ENCODE measurements around the gene WIPF1.
A peak's percentile ranks its signal among the peaks of the same experiment; 100 is the strongest.

Gene WIPF1

GRCh38 chr2:174595891-174596397 lies 1.7 kb downstream of the WIPF1 start:
- DNase-seq (ENCODE audit: low read depth in 3 of 3): no peak

- no peak for DNase-seq (ENCODE audit: low read depth in 3 of 3)
These were observed 2.3 kb downstream of the WIPF1 start for GRCh38 chr2:174595116-174595809.

DNA sequence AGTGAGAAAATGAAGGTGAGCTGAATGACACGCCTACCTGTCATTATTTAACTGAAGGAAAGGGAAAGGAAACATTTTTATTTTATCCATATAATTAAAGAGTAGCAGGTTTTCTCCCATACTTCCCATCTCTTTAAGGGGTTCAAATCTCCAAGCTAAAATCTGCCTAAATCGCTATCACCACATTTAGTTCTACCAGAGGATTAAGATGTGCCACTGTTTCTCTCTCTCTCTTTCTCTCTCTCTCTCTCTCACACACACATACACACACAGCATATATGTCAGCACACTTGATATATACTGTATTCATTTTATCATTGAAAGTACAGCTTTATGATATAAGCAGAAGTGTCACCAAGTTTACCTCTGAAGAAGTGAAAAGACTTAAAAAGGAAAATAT lies 3.1 kb downstream of the WIPF1 start:
- no peak for DNase-seq (ENCODE audit: low read depth in 3 of 3)

DNA sequence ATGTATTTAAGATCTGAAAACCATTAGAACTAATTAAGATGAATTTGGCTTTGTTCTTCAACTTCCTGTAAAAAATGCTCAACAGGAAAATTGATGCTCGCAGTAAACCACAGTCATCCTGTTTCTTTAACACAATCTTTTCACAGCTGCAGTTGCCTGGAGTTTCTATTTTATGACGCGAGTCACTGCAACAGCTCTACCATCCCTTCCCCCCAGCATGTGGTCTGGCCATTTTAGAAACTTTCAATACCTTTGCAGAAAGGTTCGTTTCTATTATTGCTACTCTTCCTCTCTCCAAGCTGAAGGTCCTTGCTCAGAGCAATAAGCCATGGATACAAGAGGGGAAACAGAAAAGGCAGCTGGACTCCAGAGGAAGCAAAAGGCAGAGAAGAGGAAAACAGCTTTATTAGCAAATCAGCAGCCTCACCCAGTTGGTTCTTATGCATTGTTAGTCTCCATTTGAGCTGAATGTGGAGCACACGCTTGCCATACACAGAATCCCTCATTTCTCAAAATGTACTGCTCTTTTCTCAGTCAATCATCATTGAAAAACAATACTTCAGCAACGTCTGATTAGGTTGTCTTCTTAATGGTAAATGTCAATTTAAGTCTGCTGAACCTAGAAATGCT lies 3.9 kb downstream of the WIPF1 start:
- DNase-seq (ENCODE audit: low read depth in 3 of 3): peak in 2 of 3 donors; percentile 52 to 58

DNA sequence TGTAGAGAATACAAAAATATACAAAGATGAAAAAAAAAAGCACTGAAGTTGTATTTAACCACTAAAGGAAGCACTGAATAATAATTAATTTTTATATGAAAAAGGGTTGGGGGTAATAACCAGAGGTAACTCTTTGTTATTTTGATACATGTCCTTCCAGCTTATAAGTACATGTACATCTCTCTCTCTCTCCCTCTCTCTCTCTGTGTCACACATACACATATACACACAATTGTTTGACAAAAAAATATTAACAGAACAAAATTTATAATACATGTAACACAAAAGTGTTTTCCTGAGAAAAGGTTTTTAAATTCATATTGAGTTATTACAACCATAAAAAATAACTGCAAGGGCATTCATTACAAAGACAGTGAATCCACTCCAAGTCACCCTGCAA lies 4.6 kb downstream of the WIPF1 start:
- DNase-seq (ENCODE audit: low read depth in 3 of 3): no peak

GRCh38 chr2:174591740-174592139 lies 5.9 kb downstream of the WIPF1 start:
- no peak for DNase-seq (ENCODE audit: low read depth in 3 of 3)

GRCh38 chr2:174590928-174591648 lies 6.5 kb downstream of the WIPF1 start:
- DNase-seq (ENCODE audit: low read depth in 3 of 3): no peak

DNA sequence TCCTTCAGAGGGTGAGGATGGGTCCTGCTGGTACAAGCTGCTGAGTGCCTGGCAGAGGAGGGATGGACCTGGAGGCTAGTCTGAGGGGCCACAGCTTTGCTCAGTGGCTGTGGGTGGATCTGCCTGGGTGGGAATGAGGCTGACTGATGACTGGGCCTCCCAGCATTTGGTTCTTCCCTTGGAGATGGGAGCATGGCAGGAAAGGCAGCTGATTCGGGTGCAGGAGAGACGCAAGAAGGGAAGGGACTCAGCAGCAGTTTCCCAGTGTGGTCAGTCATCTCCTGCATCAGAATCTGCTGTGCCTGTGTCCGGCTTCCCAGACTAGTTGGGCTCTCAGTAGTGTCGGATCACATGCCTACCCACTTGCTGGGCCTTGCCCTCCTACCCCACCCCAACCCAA lies 7.3 kb downstream of the WIPF1 start:
- no peak for DNase-seq (ENCODE audit: low read depth in 3 of 3)

- no peak for DNase-seq (ENCODE audit: low read depth in 3 of 3)
These were observed 8.3 kb downstream of the WIPF1 start for GRCh38 chr2:174589334-174589733.

DNA sequence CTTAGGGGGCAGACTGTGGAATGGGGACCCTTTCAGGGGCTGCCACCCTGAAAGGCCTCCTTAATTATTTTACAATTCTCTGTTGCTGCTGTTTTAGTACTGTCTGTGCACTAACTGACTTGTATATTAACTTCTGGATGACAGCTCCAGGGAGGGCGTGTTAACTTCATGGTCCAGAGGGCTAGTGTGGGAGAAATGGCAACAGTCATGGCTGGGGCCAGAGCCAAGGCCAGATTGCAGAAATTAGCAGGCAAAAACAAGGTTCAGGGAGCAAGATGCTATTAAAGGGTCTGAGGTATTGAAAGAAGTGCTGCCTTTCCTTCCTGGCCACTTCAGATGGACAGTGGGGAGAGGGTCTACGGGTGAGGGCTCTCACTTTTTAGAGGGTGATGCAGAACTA lies 9.1 kb downstream of the WIPF1 start:
- no peak for DNase-seq (ENCODE audit: low read depth in 3 of 3)

DNA sequence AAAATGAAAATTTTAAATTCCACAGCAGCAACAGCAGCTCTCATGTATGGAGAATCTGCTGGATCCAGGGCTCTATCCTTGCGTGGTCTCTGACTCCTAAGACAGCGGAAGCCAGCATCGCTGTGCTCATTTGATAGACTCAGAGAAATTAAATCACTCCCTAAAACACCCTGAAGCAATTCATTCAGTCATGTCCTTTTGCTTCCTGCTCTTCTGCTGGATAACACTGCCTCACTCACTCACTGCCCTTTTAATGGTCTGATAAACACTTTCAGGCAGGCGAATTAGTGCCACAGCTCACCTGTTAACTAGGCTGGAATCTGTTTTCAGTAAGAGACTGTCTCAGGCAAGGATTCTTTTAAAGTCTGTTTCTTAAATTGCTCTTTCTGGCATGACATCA lies 10.0 kb downstream of the WIPF1 start:
- DNase-seq (ENCODE audit: low read depth in 3 of 3): no peak

DNA sequence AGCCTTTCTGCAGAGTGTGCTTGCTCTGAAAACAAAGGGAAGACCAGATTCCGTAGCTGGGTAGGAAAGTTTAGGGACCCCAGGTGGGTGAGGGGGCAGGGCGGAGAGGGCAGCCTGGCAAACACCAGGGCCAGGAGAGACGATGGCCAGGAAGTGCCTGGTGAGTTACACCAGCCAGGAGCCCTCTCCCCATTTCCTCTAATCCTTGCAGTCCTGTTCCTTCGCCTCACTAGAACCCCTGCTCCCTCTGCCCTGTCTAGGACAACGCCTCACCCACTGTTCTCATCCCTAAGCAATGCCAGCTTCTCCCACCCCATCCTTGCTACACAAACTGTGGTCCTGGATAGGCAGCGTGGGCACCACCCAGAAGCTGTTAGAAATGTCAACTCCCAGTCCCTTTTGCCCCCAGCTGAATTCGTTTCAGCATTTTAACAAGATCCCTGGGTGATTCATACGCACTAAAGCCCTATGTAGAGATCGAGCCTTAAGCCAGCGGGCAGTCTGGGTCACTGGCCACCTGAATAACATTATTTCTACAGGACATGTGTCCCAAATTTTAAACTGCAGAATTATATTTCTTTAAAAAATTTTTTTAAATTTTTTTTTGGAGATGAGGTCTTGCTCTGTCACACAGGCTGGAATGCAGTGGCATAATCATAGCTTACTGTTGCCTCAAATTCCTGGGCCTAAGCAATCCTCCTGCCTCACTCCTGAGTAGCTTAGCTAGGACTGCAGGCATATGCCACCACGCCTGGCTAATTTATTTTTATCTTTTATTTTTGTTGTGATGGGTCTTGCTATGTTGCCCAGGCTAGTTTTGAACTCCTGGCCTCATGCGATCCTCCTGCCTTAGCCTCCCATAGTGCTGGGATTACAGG lies 10.9 kb downstream of the WIPF1 start:
- DNase-seq (ENCODE audit: low read depth in 3 of 3): no peak

GRCh38 chr2:174585657-174586252 lies 11.8 kb downstream of the WIPF1 start:
- DNase-seq (ENCODE audit: low read depth in 3 of 3): no peak

- no peak for DNase-seq (ENCODE audit: low read depth in 3 of 3)
These were observed 12.5 kb downstream of the WIPF1 start for GRCh38 chr2:174585146-174585545.

GRCh38 chr2:174581491-174581890 lies 16.1 kb downstream of the WIPF1 start:
- no peak for DNase-seq (ENCODE audit: low read depth in 3 of 3)

DNA sequence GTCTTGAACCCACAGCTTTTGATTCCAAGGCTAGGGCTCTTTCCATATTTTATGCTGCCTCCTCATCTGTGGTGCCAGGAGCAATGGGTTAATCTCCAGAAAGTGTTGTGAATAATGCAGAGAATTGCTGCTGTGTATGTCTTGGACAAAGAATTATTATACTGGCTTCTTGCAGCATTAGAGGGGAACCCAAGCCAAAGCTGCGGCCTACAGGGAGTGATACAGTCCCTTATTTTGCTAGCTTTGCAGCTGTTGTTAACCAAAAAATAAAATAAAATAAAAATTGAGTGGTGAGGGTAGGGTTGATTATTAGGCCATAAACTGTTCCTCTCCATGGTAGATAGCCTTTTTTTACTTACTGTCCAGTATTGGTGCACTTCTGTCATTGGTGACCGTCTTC lies 16.7 kb downstream of the WIPF1 start:
- DNase-seq (ENCODE audit: low read depth in 3 of 3): no peak

GRCh38 chr2:174577967-174578589 lies 19.5 kb downstream of the WIPF1 start:
- DNase-seq (ENCODE audit: low read depth in 3 of 3): no peak

DNA sequence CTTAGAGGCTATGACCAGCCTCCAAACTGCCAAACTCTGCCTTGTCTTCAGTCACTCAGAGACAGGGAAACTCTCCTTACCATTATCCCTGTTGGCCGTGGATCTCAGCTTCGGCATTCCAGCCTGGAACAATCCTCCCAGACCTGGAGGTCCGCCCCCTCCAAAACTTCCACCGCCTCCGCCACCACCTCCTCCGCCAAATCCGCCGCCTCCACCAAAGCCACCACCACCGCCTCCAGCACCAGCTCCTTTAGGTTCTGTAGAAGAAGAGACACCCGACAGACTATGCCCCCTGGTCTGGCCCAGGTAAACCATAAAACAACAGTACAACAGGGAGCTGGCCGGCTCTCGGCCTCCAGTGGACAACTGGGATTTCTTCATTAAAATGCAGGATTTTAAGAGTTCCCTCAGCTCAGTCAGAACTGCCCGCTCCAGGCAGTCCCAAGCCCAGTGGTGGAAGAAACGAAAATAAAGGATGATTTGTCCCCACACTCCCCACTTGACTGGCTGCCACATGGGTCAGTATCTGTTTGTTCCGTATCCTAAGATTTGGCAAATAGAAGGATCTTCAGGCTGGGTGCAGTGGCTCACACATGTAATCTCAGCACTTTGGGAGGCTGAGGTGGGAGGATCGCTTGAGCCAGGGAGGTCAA lies 22.4 kb downstream of the WIPF1 start:
- no peak for DNase-seq (ENCODE audit: low read depth in 3 of 3)

GRCh38 chr2:174574657-174575056 lies 22.9 kb downstream of the WIPF1 start:
- no peak for DNase-seq (ENCODE audit: low read depth in 3 of 3)

- no peak for DNase-seq (ENCODE audit: low read depth in 3 of 3)
These were observed 24.0 kb downstream of the WIPF1 start for GRCh38 chr2:174573621-174574081.
